Smooth muscle cell (in vitro differentiated cells): ENCODE measurements around the gene FAM210B. TPM values are rescaled to one million over a fixed set of nuclear protein-coding genes. Genes with fewer than 3 reads are reported as not detected.
"Not testable (repeated sequence)": the region's sequence is repeated elsewhere in the genome, so short reads cannot be mapped to it uniquely, and the experiment has no call there.

Experiments
- DNase-seq: peaks from one replicate; lab custom pipeline; 2025; ENCODE audit not compliant: unreplicated experiment; lab: John Stamatoyannopoulos, UW
- H2AFZ ChIP-seq: fragments of 200-600 bp; sonication (generic); 2 replicates; pipeline ENCODE4 v1.6.0; 2016; ENCODE audit warnings: antibody characterized with exemption, low read depth, mild to moderate bottlenecking
- H3F3A ChIP-seq: fragments of 200-600 bp; sonication (generic); 2 replicates; pipeline ENCODE4 v1.6.0; 2017; ENCODE audit warnings: antibody characterized with exemption, low read depth
- H3K27ac ChIP-seq: fragments of 200-600 bp; sonication (generic); 2 replicates; pipeline ENCODE4 v1.5.1; 2016; ENCODE audit warnings: low read depth, mild to moderate bottlenecking
- H3K27me3 ChIP-seq: fragments of 200-600 bp; sonication (generic); 2 replicates; pipeline ENCODE4 v1.6.1; 2016; ENCODE audit warnings: low read depth, mild to moderate bottlenecking
- H3K36me3 ChIP-seq: fragments of 200-600 bp; sonication (generic); 2 replicates; pipeline ENCODE4 v1.5.1; 2016; ENCODE audit warnings: low read depth
- H3K4me1 ChIP-seq: fragments of 200-600 bp; sonication (generic); 2 replicates; pipeline ENCODE4 v1.5.1; 2016; ENCODE audit warnings: low read depth
- H3K4me2 ChIP-seq: fragments of 200-600 bp; sonication (generic); 2 replicates; pipeline ENCODE4 v1.6.0; 2016; ENCODE audit warnings: mild to moderate bottlenecking
- H3K4me3 ChIP-seq: fragments of 200-600 bp; sonication (generic); 2 replicates; pipeline ENCODE4 v1.5.1; 2016; ENCODE audit warnings: mild to moderate bottlenecking
- H3K79me2 ChIP-seq: fragments of 200-600 bp; sonication (generic); 2 replicates; pipeline ENCODE4 v1.6.0; 2016; ENCODE audit warnings: low read depth, mild to moderate bottlenecking
- H3K9ac ChIP-seq: fragments of 200-600 bp; sonication (generic); 2 replicates; pipeline ENCODE4 v1.6.0; 2016; ENCODE audit warnings: low read depth
- H3K9me3 ChIP-seq: fragments of 200-600 bp; sonication (generic); replicated peaks from 2 replicates; pipeline ENCODE4 v1.5.1; 2016; ENCODE audit warnings: low read depth
- H4K20me1 ChIP-seq: fragments of 200-600 bp; sonication (generic); 2 replicates; pipeline ENCODE4 v1.6.0; 2016; ENCODE audit warnings: low read depth
- CTCF ChIP-seq: fragments of 200-600 bp; sonication (generic); IDR thresholded peaks from 2 replicates; pipeline ENCODE4 v1.5.1; 2017; ENCODE audit warnings: borderline replicate concordance, mild to moderate bottlenecking, antibody characterized with exemption; ENCODE audit not compliant: insufficient read depth, poor library complexity, severe bottlenecking
- WGBS: methylation state at CpG from one replicate; pipeline ENCODE4 v1.1.7; 2016; ENCODE audit warnings: low lambda C conversion rate; 5-methylcytosine and 5-hydroxymethylcytosine counted together
- polyA plus RNA-seq: library from polyadenylated mRNA; unstranded; fragments of >200 nt; fragmentation: Nextera tagmentation; extraction: Ambion mirVana; gene quantifications from 2 replicates; pipeline ENCODE4 v1.2.1, GENCODE V29; 2016
- total RNA-seq: library from RNA; depleted of rRNA; stranded (reverse); fragments of >200 nt; gene quantifications from 2 replicates; pipeline ENCODE4 v1.2.3, GENCODE V29; 2014

FAM210B gene
- total and polyA plus RNA-seq, 2 experiments from 2014 or later: 32.0 to 38.2 TPM

GRCh38 chr20:56400001-56400640, 41.3 kb downstream of the FAM210B start:
- H3K36me3 ChIP-seq: peaks cover 28% of the 10 kb centered on the region
- no peak overlapping the region for H3K4me3 ChIP-seq
- TF ChIP-seq CTCF: peak; percentile 74
- H4K20me1 ChIP-seq: peaks cover 6% of the 10 kb centered on the region
- no peaks in the 10 kb centered on the region for H3F3A ChIP-seq
- no peaks in the 10 kb centered on the region for H3K27me3 ChIP-seq
- no peak overlapping the region for H3K4me2 ChIP-seq
- H3K9ac ChIP-seq: no peak overlapping the region
- no peaks in the 10 kb centered on the region for H3K4me1 ChIP-seq
- peaks cover 21% of the 10 kb centered on the region for H3K79me2 ChIP-seq
- no peaks in the 10 kb centered on the region for H3K9me3 ChIP-seq
- no peak overlapping the region for H2AFZ ChIP-seq
- H3K27ac ChIP-seq: no peak overlapping the region
- DNase-seq: no peak

GRCh38 chr20:56403465-56403864, 44.7 kb downstream of the FAM210B start:
- Histone ChIP-seq H2AFZ (no peak overlapping the region), H3K4me3 (no peak overlapping the region), H3K9ac (no peak overlapping the region), H3F3A (no peaks in the 10 kb centered on the region), H3K27ac (no peak overlapping the region), H4K20me1 (no peaks in the 10 kb centered on the region), H3K36me3 (peaks cover 17% of the 10 kb centered on the region), H3K9me3 (no peaks in the 10 kb centered on the region), H3K27me3 (no peaks in the 10 kb centered on the region), H3K79me2 (peaks cover 25% of the 10 kb centered on the region), H3K4me2 (no peak overlapping the region), H3K4me1 (no peaks in the 10 kb centered on the region)
- no peak for DNase-seq
- no peak for TF ChIP-seq CTCF
- 97% methylated on average over 26 of the region's 26 CpGs for WGBS

- H2AFZ ChIP-seq, H3K27ac ChIP-seq, H3K4me2 ChIP-seq, H3K4me1 ChIP-seq, H4K20me1 ChIP-seq, H3K9me3 ChIP-seq, H3K9ac ChIP-seq, DNase-seq, H3K4me3 ChIP-seq, H3F3A ChIP-seq, H3K27me3 ChIP-seq: not testable (repeated sequence)
- Histone ChIP-seq H3K36me3 (peaks cover 17% of the 10 kb centered on the region), H3K79me2 (peaks cover 22% of the 10 kb centered on the region)
- WGBS: 78% methylated on average over 12 of the region's 12 CpGs
These were observed 46.6 kb downstream of the FAM210B start for GRCh38 chr20:56405356-56405755.

GRCh38 chr20:56406910-56407309, 48.1 kb downstream of the FAM210B start:
- DNase-seq: no peak
- no peaks in the 10 kb centered on the region for H3K27me3 ChIP-seq
- no peak overlapping the region for H2AFZ ChIP-seq
- H3K36me3 ChIP-seq: peaks cover 17% of the 10 kb centered on the region
- WGBS: 95% methylated on average over 3 of the region's 3 CpGs
- H3K4me1 ChIP-seq: no peaks in the 10 kb centered on the region
- no peak overlapping the region for H3K9ac ChIP-seq
- no peaks in the 10 kb centered on the region for H3F3A ChIP-seq
- no peaks in the 10 kb centered on the region for H4K20me1 ChIP-seq
- H3K9me3 ChIP-seq: no peaks in the 10 kb centered on the region
- H3K27ac ChIP-seq: no peak overlapping the region
- H3K4me3 ChIP-seq: no peak overlapping the region
- no peak overlapping the region for H3K4me2 ChIP-seq
- peaks cover 8% of the 10 kb centered on the region for H3K79me2 ChIP-seq
- no peak for TF ChIP-seq CTCF
